Retinal pigment epithelial cell (primary cell): ENCODE data around the gene IREB2.

Experiments
- DNase-seq: peaks from one replicate; pipeline ENCODE4 v3.0.0-alpha.2; 2010; ENCODE audit warnings: low read depth
- H3K4me3 ChIP-seq: 2 replicates; pipeline ENCODE4 v1.5.1; 2011; ENCODE audit warnings: mild to moderate bottlenecking, low read length, control low read depth, moderate library complexity
- CTCF ChIP-seq: conservative IDR thresholded peaks from 2 replicates; pipeline ENCODE4 v1.5.1; 2011; ENCODE audit warnings: low read depth, low read length, control low read depth, inconsistent platforms

The IREB2 gene

GRCh38 chr15:78422571-78423340 lies 15.3 kb upstream of the IREB2 start:
- peak; percentile 99 for TF ChIP-seq CTCF
- H3K4me3 ChIP-seq = no peak overlapping the region
- DNase-seq = no peak

- no peak for DNase-seq
- TF ChIP-seq CTCF = no peak
These were observed 13.3 kb upstream of the IREB2 start for GRCh38 chr15:78424673-78425072.

GRCh38 chr15:78425643-78426042 lies 12.4 kb upstream of the IREB2 start:
- DNase-seq = no peak
- no peak overlapping the region for H3K4me3 ChIP-seq

More at GRCh38 chr15:78424673-78425072, 13.3 kb upstream of the IREB2 start:
- no peak overlapping the region for H3K4me3 ChIP-seq

GRCh38 chr15:78426300-78426699 lies 11.7 kb upstream of the IREB2 start:
- H3K4me3 ChIP-seq = no peak overlapping the region
- DNase-seq = no peak
- TF ChIP-seq CTCF = no peak

More at GRCh38 chr15:78425643-78426042, 12.4 kb upstream of the IREB2 start:
- TF ChIP-seq CTCF = no peak

- no peak overlapping the region for H3K4me3 ChIP-seq
- DNase-seq = no peak
- no peak for TF ChIP-seq CTCF
These were observed 10.1 kb upstream of the IREB2 start for GRCh38 chr15:78427953-78428352.

- DNase-seq = no peak
- TF ChIP-seq CTCF = no peak
- no peak overlapping the region for H3K4me3 ChIP-seq
These were observed 8.5 kb upstream of the IREB2 start for GRCh38 chr15:78429477-78429876.

- no peak for DNase-seq
- no peak overlapping the region for H3K4me3 ChIP-seq
- TF ChIP-seq CTCF = no peak
These were observed 6.1 kb upstream of the IREB2 start for GRCh38 chr15:78431955-78432354.
